OCI-LY3 (cell line): ENCODE measurements around the gene TMEM161B.

ENCODE experiments used
- H2AFZ ChIP-seq: fragments of 200-600, 300-600 bp; shearing (Covaris generic); 2 replicates; pipeline ENCODE4 v1.6.0; 2014; ENCODE audit warnings: antibody characterized with exemption, low read depth, low read length
- H3K27ac ChIP-seq: fragments of 200-600, 300-600 bp; sonication (generic); 2 replicates; pipeline ENCODE4 v1.5.1; 2014; ENCODE audit warnings: mild to moderate bottlenecking, low read length, moderate library complexity, mixed read lengths
- H3K27me3 ChIP-seq: fragments of 200-600, 300-600 bp; sonication (generic); 2 replicates; pipeline ENCODE4 v1.6.1; 2014; ENCODE audit warnings: low read depth, low read length, mixed read lengths
- H3K36me3 ChIP-seq: fragments of 200-600, 300-600 bp; sonication (generic); replicated peaks from 2 replicates; pipeline ENCODE3; 2014; ENCODE audit warnings: low read depth, low read length, mixed read lengths
- H3K4me1 ChIP-seq: fragments of 300-600, 200-600 bp; sonication (generic); 2 replicates; pipeline ENCODE4 v1.6.1; 2014; ENCODE audit warnings: low read length, mixed read lengths
- H3K4me2 ChIP-seq: fragments of 200-600, 300-600 bp; sonication (generic); 2 replicates; pipeline ENCODE4 v1.6.1; 2014; ENCODE audit warnings: low read length, mixed read lengths
- H3K4me3 ChIP-seq: fragments of 300-600, 200-600 bp; sonication (generic); 2 replicates; pipeline ENCODE4 v1.5.1; 2014; ENCODE audit warnings: antibody characterized with exemption, mild to moderate bottlenecking, low read length, moderate library complexity
- H3K79me2 ChIP-seq: fragments of 300-600, 200-600 bp; shearing (Covaris generic); 2 replicates; pipeline ENCODE4 v1.6.1; 2014; ENCODE audit warnings: mild to moderate bottlenecking, low read length, mixed read lengths
- H3K9ac ChIP-seq: fragments of 300-600, 200-600 bp; shearing (Covaris generic); 2 replicates; pipeline ENCODE4 v1.6.0; 2014; ENCODE audit warnings: mild to moderate bottlenecking, low read length, moderate library complexity
- H3K9me3 ChIP-seq: fragments of 200-600, 300-600 bp; shearing (Covaris generic); 2 replicates; pipeline ENCODE4 v1.6.1; 2014; ENCODE audit warnings: low read length, mixed read lengths; ENCODE audit not compliant: insufficient read depth
- H4K20me1 ChIP-seq: fragments of 200-600, 300-600 bp; sonication (generic); 2 replicates; pipeline ENCODE4 v1.6.1; 2016; ENCODE audit warnings: low read length, mixed read lengths; ENCODE audit not compliant: insufficient read depth
- EZH2phosphoT487 ChIP-seq: fragments of 200-600 bp; shearing (Covaris generic); IDR thresholded peaks from 2 replicates; pipeline ENCODE4 v1.6.1; 2018; ENCODE audit warnings: antibody characterized with exemption, mixed run types, low read depth
- TF ChIP-seq, protein P1 (sequence below): fragments of 200-600, 300-600 bp; sonication (generic); IDR thresholded peaks from 2 replicates; pipeline ENCODE4 v1.5.1; 2014; ENCODE audit warnings: antibody characterized with exemption, low read length, low read depth

The TMEM161B gene

DNA sequence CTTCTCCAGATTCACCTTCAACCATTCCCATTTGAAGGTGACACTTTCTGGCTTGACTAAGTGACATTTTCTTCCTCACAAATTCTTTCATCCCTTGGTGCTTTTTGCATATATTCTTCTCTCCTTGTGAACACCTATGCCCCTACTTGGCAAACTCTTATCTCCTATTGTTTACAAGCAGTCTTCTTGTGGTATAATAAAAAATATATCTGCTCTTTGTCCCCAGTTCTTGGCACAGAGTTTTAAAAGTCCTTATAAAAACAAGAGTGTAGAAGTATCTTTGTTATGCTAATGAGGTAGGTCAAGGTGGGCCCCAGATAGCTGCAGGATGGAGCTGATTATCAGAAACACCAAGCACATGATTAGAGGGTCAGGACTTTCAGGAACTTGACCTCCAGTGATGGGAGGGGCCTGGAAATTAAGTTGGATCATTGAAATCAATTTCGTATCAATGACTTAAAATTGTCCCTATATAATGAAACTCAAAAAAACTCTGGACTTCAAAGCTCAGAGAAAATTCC is 38.0 kb downstream of the TMEM161B start:
- no peaks in the 10 kb centered on the region for H4K20me1 ChIP-seq
- no peaks in the 10 kb centered on the region for H3K9me3 ChIP-seq
- H3K27me3 ChIP-seq = no peaks in the 10 kb centered on the region
- H3K79me2 ChIP-seq = no peaks in the 10 kb centered on the region
- H3K4me3 ChIP-seq = no peak overlapping the region
- H3K36me3 ChIP-seq = no peaks in the 10 kb centered on the region
- TF ChIP-seq EZH2phosphoT487 = no peak
- TF ChIP-seq, protein P1, sequence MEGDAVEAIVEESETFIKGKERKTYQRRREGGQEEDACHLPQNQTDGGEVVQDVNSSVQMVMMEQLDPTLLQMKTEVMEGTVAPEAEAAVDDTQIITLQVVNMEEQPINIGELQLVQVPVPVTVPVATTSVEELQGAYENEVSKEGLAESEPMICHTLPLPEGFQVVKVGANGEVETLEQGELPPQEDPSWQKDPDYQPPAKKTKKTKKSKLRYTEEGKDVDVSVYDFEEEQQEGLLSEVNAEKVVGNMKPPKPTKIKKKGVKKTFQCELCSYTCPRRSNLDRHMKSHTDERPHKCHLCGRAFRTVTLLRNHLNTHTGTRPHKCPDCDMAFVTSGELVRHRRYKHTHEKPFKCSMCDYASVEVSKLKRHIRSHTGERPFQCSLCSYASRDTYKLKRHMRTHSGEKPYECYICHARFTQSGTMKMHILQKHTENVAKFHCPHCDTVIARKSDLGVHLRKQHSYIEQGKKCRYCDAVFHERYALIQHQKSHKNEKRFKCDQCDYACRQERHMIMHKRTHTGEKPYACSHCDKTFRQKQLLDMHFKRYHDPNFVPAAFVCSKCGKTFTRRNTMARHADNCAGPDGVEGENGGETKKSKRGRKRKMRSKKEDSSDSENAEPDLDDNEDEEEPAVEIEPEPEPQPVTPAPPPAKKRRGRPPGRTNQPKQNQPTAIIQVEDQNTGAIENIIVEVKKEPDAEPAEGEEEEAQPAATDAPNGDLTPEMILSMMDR = no peak
- H3K27ac ChIP-seq = no peak overlapping the region
- H3K4me1 ChIP-seq = peaks cover 10% of the 10 kb centered on the region
- H2AFZ ChIP-seq = no peak overlapping the region
- H3K4me2 ChIP-seq = no peak overlapping the region
- no peak overlapping the region for H3K9ac ChIP-seq

DNA sequence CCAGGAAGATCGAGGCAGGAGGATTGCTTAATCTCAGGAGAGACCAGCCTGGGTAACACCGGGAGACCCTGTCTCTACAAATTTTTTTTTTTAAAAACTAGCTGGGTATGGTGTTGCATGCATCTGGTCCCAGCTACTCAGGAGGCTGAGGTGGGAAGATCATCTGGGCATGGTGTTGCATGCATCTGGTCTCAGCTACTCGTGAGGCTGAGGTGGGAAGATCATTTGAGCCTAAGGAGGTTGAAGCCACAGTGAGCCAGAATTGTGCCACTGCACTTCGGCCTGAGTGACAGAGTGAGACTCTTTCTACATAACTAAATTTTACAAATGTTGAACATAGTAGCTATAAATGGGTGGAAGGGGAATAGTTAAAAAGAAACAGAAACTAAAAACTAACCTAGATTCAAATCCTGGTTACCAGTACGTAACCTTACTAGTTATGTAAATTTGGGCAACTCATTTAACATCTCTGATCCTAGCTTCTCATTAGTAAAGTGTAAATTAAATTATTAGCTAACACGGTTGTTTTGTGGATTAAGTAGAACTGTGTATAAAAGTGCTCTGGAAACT is 41.7 kb downstream of the TMEM161B start:
- no peak for TF ChIP-seq EZH2phosphoT487
- TF ChIP-seq, protein P1 = no peak
- Histone ChIP-seq H4K20me1 (no peaks in the 10 kb centered on the region), H3K4me1 (peaks cover 10% of the 10 kb centered on the region), H3K9ac (no peak overlapping the region), H3K36me3 (no peaks in the 10 kb centered on the region), H3K4me2 (peak overlapping the region; percentile 36), H3K4me3 (peak overlapping the region; percentile 37), H2AFZ (no peak overlapping the region), H3K27me3 (no peaks in the 10 kb centered on the region), H3K9me3 (no peaks in the 10 kb centered on the region), H3K79me2 (no peaks in the 10 kb centered on the region), H3K27ac (peak overlapping the region; percentile 48)

DNA sequence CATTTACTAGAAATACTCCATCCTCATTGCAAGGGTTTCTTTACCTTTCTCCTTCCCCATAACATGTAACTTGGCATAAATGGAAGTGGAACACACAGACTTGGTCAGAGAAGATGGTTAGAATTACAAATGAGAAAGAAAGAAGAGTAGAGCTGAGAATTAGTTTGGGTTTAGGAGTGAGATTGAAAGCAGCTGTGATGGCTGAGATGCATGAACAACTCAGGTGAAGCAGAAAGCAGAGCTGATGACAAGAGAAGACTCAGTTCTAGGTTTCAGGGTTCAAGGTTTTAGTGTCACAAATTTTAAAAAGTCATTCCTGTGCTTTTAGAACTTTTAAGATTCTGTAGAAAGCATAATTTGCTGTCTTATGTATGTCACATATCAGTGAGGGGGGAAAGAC is 54.0 kb downstream of the TMEM161B start:
- Histone ChIP-seq H2AFZ (no peak overlapping the region), H4K20me1 (no peaks in the 10 kb centered on the region), H3K4me1 (no peaks in the 10 kb centered on the region), H3K79me2 (no peaks in the 10 kb centered on the region), H3K4me2 (no peak overlapping the region), H3K36me3 (no peaks in the 10 kb centered on the region), H3K9ac (no peak overlapping the region), H3K9me3 (no peaks in the 10 kb centered on the region), H3K27ac (no peak overlapping the region), H3K27me3 (no peaks in the 10 kb centered on the region), H3K4me3 (no peak overlapping the region)
- no peak for TF ChIP-seq EZH2phosphoT487
- TF ChIP-seq, protein P1 = no peak

DNA sequence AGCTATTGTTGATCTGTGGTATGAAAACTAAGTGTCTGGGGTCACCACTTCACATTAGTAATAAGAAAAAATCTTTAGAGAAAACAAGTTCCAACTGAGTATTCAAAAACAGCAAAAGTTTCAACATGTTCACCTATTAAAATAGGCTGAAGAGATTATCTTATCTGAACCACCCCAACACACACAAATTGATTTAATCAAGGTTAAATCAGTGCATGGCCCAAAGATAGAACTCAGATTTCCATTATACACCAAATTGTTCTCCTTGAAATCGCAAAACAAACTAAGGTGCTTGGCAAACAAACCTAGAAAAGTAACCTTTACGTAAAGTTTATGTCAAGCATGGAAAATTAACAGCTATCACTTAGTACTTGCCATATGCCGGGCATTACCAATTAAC is 61.1 kb downstream of the TMEM161B start:
- no peak overlapping the region for H3K4me3 ChIP-seq
- no peak overlapping the region for H3K27ac ChIP-seq
- no peak overlapping the region for H3K9ac ChIP-seq
- no peaks in the 10 kb centered on the region for H4K20me1 ChIP-seq
- H3K9me3 ChIP-seq = no peaks in the 10 kb centered on the region
- H3K4me2 ChIP-seq = no peak overlapping the region
- H3K79me2 ChIP-seq = no peaks in the 10 kb centered on the region
- TF ChIP-seq, protein P1 = no peak
- TF ChIP-seq EZH2phosphoT487 = no peak
- no peak overlapping the region for H2AFZ ChIP-seq
- H3K36me3 ChIP-seq = no peaks in the 10 kb centered on the region
- H3K4me1 ChIP-seq = no peaks in the 10 kb centered on the region
- no peaks in the 10 kb centered on the region for H3K27me3 ChIP-seq
